Coronary artery (tissue), 2 donors: ENCODE measurements around the gene PPP2R5B.
A peak's percentile ranks its signal among the peaks of the same experiment; 100 is the strongest.

Source experiments
- DNase-seq: peaks from one replicate; pipeline ENCODE4 v3.0.0-alpha.2; 2017; ENCODE audit warnings: low spot score
- H3K27ac ChIP-seq, 2 donors: fragments of 200-600 bp; sonication (generic); one replicate each; pipeline ENCODE4 v1.5.1; 2016 to 2019
- H3K4me3 ChIP-seq: fragments of 200-600 bp; sonication (generic); 2 replicates; pipeline ENCODE4 v1.5.1; 2016; ENCODE audit warnings: mild to moderate bottlenecking, moderate library complexity
- CTCF ChIP-seq: fragments of 200-600 bp; sonication (generic); IDR thresholded peaks from one replicate; pipeline ENCODE4 v1.5.1; 2019; ENCODE audit warnings: antibody characterized with exemption

Gene PPP2R5B

GRCh38 chr11:64915376-64915887 lies 9.1 kb upstream of the PPP2R5B start:
- peak overlapping the region in 1 of 2 donors; percentile 80 for H3K27ac ChIP-seq

DNA sequence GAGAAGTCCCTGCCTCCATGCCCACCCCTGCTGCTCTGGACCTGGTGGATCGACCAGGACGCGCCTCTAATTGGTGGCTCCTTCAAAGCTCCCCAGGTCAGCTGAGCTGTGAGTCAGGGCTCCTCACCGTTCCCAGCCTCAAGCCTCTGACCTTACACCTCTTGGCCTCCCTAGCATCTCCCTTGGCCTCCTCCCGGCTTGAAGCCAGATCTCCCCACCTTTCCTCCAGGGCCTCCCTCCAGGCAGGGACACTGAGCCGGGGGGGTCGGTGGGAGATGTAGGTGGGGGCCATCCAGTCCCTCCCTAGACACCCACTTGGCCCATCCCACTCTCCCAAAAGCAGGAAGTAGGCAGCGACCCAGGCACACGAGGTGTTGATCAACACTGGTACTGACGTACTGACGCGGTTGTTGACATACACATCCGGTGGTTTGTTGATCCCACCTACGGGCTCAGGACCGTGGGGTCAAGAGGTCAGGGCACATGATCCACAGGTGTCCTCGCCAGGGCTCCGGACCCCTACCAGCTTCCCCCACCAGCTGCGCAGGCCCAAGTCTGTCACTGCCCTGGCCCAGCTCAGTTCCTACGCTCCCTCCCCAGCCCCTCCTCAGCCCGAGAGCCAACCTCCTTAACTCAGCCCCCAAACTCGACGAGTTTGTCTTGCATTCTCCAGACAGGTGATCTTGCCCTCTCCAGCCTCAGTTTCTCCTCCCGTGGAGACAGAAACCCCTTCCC lies 8.3 kb upstream of the PPP2R5B start:
- H3K4me3 ChIP-seq: peak overlapping the region; percentile 89
- DNase-seq: no peak
- H3K27ac ChIP-seq: peak overlapping the region; percentile 74 to 80
- TF ChIP-seq CTCF: no peak

More at GRCh38 chr11:64915376-64915887, 9.1 kb upstream of the PPP2R5B start:
- TF ChIP-seq CTCF: no peak
- H3K4me3 ChIP-seq: peak overlapping the region; percentile 89
- DNase-seq: no peak

DNA sequence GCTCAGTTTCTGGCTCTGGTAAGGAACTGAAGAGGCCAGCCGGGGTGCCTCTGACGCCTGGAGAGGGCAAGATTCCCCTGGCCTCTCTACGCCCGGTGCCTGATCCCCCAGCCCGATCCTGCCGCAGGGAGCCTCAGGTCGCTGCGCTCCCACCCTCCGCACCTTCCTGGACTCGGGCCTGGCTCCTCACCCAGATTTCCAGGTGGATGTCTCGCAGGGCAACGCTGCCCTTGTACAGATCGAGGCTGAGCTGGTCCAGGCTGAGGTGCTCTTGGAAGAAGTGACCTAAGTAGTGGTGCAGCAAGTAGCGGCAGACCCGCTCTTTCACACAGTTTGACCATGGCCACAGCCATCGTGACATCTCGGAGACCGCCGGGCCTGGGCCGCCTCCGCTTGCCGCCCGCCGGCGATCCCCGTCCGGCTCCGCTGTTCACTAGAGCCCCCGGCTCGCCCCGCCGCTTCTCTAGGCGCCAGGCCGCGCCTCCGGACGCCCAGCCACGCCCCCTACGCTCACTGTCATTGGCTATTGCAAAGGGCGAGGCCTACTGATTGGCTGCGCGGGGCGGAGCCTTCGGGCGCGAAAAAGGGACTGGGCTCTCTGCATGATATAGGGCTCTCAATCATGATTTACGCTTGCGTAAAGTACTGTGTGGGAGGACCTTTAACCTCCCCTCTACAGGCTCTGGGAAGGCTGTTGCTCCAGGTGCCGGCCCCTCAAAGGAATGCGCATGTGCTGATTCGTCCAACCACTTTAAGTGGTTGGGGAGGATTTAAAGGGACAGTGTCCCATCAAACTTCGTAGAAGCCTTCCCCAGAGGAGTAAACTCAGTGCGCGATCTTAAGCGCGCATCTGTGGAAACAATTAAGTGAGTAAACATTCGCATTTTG lies 7.5 kb upstream of the PPP2R5B start, which contains the start of gene ATG2A:
Gene ATG2A (minus strand): TSS at position 435 of the 888 bp plus-strand sequence. CDS start 74 bp downstream, at position 361.
- TF ChIP-seq CTCF: no peak
- peak; percentile 99 for DNase-seq
- peak within 1 kb of the TSS; percentile 74 to 80 for H3K27ac ChIP-seq
- H3K4me3 ChIP-seq: peak within 1 kb of the TSS; percentile 89

DNA sequence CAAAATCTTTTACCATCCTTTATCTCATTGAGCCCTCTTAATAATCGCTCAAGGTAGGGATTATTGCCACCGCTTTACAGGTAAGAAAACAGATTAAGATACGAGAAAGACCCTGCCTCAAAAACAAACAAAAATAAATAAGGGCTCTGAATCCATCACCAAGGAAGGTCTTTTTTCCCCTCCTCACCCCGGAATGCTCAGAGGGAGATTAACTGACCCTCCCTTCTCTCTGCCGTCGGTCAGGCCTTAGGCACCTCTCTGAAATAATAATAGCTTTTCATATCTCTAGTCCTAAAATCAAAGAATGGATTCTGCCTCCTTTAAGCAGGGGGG lies 6.9 kb upstream of the PPP2R5B start:
- no peak for TF ChIP-seq CTCF
- H3K27ac ChIP-seq: peak overlapping the region; percentile 66 to 78
- peak overlapping the region; percentile 89 for H3K4me3 ChIP-seq
- no peak for DNase-seq

- no peak for DNase-seq
- H3K27ac ChIP-seq: peak overlapping the region; percentile 66 to 78
Observed at GRCh38 chr11:64918017-64918416, 6.5 kb upstream of the PPP2R5B start.

GRCh38 chr11:64919627-64920026 lies 4.9 kb upstream of the PPP2R5B start:
- Histone ChIP-seq H3K27ac (no peak overlapping the region), H3K4me3 (no peak overlapping the region)
- DNase-seq: no peak
- TF ChIP-seq CTCF: no peak

More at GRCh38 chr11:64918017-64918416, 6.5 kb upstream of the PPP2R5B start:
- peak overlapping the region; percentile 89 for H3K4me3 ChIP-seq
- TF ChIP-seq CTCF: no peak
